K562 (cell line): ENCODE measurements around the gene GPR108. TPM values are rescaled to one million over a fixed set of nuclear protein-coding genes. Genes with fewer than 3 reads are reported as not detected.

Experiments used
- ARHGAP35 ChIP-seq: fragments of 450-650 bp; IDR thresholded peaks from 2 replicates; pipeline ENCODE4 v1.6.1; 2018; ENCODE audit not compliant: partially characterized antibody
- EHMT2 ChIP-seq: fragments of 450-650 bp; IDR thresholded peaks from 2 replicates; pipeline ENCODE4 v1.6.1; 2018; ENCODE audit warnings: antibody characterized with exemption
- ETV5 ChIP-seq: sonication (generic); formaldehyde crosslinking; IDR thresholded peaks from 2 replicates; pipeline ENCODE4 v1.4.0; 2020; ENCODE audit warnings: low read depth, mild to moderate bottlenecking, missing genetic modification reagents
- GTF2E2 ChIP-seq: fragments of 200-800 bp; sonication (Bioruptor generic); IDR thresholded peaks from 2 replicates; pipeline ENCODE4 v1.6.1; 2016; ENCODE audit warnings: missing genetic modification characterization, missing compliant biosample characterization
- HEY1 ChIP-seq: fragments of 250-450 bp; sonication (Bioruptor Pico); IDR thresholded peaks from 2 replicates; pipeline ENCODE4 v1.5.0; 2020; ENCODE audit warnings: mild to moderate bottlenecking, moderate library complexity, borderline replicate concordance
- HMG20B ChIP-seq: fragments of 250-450 bp; sonication (Bioruptor Pico); IDR thresholded peaks from 2 replicates; pipeline ENCODE4 v1.5.0; 2021; ENCODE audit warnings: mild to moderate bottlenecking
- KLF16 ChIP-seq: IDR thresholded peaks from 2 replicates; pipeline ENCODE4 v1.6.1; 2016; ENCODE audit warnings: antibody characterized with exemption
- NCOA6 ChIP-seq: fragments of 450-650 bp; IDR thresholded peaks from 2 replicates; pipeline ENCODE4 v1.6.1; 2017; ENCODE audit warnings: mild to moderate bottlenecking
- POLR2AphosphoS5 ChIP-seq: IDR thresholded peaks from 2 replicates; pipeline ENCODE4 v1.6.1; 2011; ENCODE audit warnings: mild to moderate bottlenecking, low read depth, low read length, moderate library complexity; ENCODE audit not compliant: control insufficient read depth, insufficient read depth
- ZNF165 ChIP-seq: fragments of 250-450 bp; sonication (Bioruptor Pico); IDR thresholded peaks from 2 replicates; pipeline ENCODE4 v1.4.0; 2020; ENCODE audit warnings: borderline replicate concordance
- ZNF274 ChIP-seq: IDR thresholded peaks from 2 replicates; pipeline ENCODE4 v1.6.1; 2011; ENCODE audit warnings: low read depth, mild to moderate bottlenecking, low read length, moderate library complexity, borderline replicate concordance
- ZNF79 ChIP-seq: fragments of 250-450 bp; sonication (Bioruptor Pico); IDR thresholded peaks from 2 replicates; pipeline ENCODE4 v1.4.0; 2020; ENCODE audit warnings: low read depth, mild to moderate bottlenecking, moderate library complexity
- polyA plus RNA-seq, 8 experiments: library from polyadenylated mRNA; depleted of rRNA in 4 of 8; stranded (reverse) in 5 of 8; unstranded in 3 of 8; fragments of >200 nt; fragmentation: Nextera tagmentation in 2 of 8; fragmentation: Illumina TruSeq in 1 of 8; extraction: Ambion mirVana in 2 of 8; extraction: Trizol in 1 of 8; gene quantifications; 2 replicates each; pipeline versions ENCODE4 v1.2.1 to v1.2.3, GENCODE V29; 2011 to 2014; ENCODE audit warnings: inconsistent platforms in 1 of 8, missing spikeins in 1 of 8
- total RNA-seq, 7 experiments: library from RNA; depleted of rRNA in 6 of 7; stranded (reverse); fragments of >200 nt in 6 of 7; fragmentation: Illumina TruSeq in 2 of 7; extraction: Trizol in 2 of 7; gene quantifications; 2 replicates each; pipeline versions ENCODE4 v1.2.1 to v1.2.3, GENCODE V29; 2011 to 2021; ENCODE audit warnings: low replicate concordance in 1 of 7
- TF ChIP-seq, protein P1 (sequence below), 2 experiments: fragments of 450-650 bp; conservative IDR thresholded peaks; 2 replicates each; pipeline ENCODE4 v1.6.1; 2017; ENCODE audit warnings: mild to moderate bottlenecking in 2 of 2, moderate library complexity in 2 of 2
- TF ChIP-seq, protein P2 (sequence below): fragments of 250-450 bp; sonication (Bioruptor Pico); IDR thresholded peaks from 2 replicates; pipeline ENCODE4 v1.8.0; 2022; ENCODE audit warnings: inconsistent platforms, mild to moderate bottlenecking, moderate library complexity, borderline replicate concordance
- TF ChIP-seq, protein P3 (sequence below), 2 experiments: fragments of 200-800 bp in 1 of 2; sonication (Bioruptor generic) in 1 of 2; sonication (generic) in 1 of 2; formaldehyde crosslinking in 1 of 2; IDR thresholded peaks in 1 of 2; conservative IDR thresholded peaks in 1 of 2; 2 replicates each; pipeline versions ENCODE4 v1.5.0 to v1.6.1; 2016 to 2020; ENCODE audit warnings: missing compliant biosample characterization in 1 of 2, missing genetic modification characterization in 1 of 2, missing genetic modification reagents in 1 of 2
- TF ChIP-seq, protein P4 (sequence below): sonication (generic); formaldehyde crosslinking; IDR thresholded peaks from 2 replicates; pipeline ENCODE4 v1.8.0; 2022; ENCODE audit warnings: missing genetic modification reagents, mild to moderate bottlenecking, borderline replicate concordance
- TF ChIP-seq, protein P5 (sequence below): fragments of 450-650 bp; IDR thresholded peaks from 2 replicates; pipeline ENCODE4 v1.6.1; 2017; ENCODE audit warnings: antibody characterized with exemption

The GPR108 gene
- total and polyA plus RNA-seq, 9 of the 15 experiments (the other 6 are each of a cell fraction or from before 2014, with no cell fraction given) = 2.4 to 33.2 (median 24.4) TPM

DNA sequence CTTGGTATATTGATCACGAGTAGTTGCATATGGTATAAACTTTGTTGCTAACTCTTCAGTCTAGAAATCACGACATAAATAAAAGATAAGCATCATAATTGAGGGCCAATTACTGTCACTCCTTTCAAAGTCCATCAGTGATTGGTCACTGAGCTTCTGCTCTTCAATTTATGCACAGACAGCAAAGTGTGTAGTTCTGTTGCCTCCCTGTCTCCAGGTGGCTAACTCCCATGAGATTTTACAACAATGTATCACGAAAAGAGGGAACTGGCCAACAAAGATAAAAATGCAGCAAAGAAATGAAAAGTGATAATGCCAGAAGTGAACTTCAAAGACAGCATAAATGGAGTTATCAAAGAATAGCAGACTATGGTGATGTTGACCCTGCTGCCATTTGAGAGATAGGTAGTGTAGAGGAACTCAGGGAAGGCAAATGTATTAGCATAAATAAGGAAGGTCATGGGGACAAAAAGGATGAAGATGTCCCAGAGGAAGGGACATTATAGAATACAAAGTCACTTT is 54.7 kb downstream of the GPR108 start (continued):
- TF ChIP-seq, protein P1, sequence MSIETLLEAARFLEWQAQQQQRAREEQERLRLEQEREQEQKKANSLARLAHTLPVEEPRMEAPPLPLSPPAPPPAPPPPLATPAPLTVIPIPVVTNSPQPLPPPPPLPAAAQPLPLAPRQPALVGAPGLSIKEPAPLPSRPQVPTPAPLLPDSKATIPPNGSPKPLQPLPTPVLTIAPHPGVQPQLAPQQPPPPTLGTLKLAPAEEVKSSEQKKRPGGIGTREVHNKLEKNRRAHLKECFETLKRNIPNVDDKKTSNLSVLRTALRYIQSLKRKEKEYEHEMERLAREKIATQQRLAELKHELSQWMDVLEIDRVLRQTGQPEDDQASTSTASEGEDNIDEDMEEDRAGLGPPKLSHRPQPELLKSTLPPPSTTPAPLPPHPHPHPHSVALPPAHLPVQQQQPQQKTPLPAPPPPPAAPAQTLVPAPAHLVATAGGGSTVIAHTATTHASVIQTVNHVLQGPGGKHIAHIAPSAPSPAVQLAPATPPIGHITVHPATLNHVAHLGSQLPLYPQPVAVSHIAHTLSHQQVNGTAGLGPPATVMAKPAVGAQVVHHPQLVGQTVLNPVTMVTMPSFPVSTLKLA (conservative IDR thresholded peaks at IDR 0.05) = peak in 1 of 2 experiments; percentile 58; a peak in 1 of 4 replicates
- TF ChIP-seq HMG20B (CRISPR knock-in tag) = no peak
- TF ChIP-seq POLR2AphosphoS5 = peak; percentile 65
- TF ChIP-seq EHMT2 = 0 out of 2 replicates have a peak, but pooled peaks have one; percentile 53
- TF ChIP-seq HEY1 (CRISPR knock-in tag) = no peak
- no peak for TF ChIP-seq ZNF79 (CRISPR knock-in tag)
- no peak for TF ChIP-seq ARHGAP35
- TF ChIP-seq, protein P2, sequence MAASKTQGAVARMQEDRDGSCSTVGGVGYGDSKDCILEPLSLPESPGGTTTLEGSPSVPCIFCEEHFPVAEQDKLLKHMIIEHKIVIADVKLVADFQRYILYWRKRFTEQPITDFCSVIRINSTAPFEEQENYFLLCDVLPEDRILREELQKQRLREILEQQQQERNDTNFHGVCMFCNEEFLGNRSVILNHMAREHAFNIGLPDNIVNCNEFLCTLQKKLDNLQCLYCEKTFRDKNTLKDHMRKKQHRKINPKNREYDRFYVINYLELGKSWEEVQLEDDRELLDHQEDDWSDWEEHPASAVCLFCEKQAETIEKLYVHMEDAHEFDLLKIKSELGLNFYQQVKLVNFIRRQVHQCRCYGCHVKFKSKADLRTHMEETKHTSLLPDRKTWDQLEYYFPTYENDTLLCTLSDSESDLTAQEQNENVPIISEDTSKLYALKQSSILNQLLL (CRISPR knock-in tag) = no peak
- TF ChIP-seq, protein P3, sequence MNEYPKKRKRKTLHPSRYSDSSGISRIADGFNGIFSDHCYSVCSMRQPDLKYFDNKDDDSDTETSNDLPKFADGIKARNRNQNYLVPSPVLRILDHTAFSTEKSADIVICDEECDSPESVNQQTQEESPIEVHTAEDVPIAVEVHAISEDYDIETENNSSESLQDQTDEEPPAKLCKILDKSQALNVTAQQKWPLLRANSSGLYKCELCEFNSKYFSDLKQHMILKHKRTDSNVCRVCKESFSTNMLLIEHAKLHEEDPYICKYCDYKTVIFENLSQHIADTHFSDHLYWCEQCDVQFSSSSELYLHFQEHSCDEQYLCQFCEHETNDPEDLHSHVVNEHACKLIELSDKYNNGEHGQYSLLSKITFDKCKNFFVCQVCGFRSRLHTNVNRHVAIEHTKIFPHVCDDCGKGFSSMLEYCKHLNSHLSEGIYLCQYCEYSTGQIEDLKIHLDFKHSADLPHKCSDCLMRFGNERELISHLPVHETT (CRISPR knock-in tag; conservative IDR thresholded peaks at IDR 0.05 in 1 of 2, IDR thresholded peaks at IDR 0.05 in 1 of 2) = no peak
- no peak for TF ChIP-seq ETV5 (CRISPR knock-in tag)
- peak; percentile 90 for TF ChIP-seq KLF16
- TF ChIP-seq, protein P4, sequence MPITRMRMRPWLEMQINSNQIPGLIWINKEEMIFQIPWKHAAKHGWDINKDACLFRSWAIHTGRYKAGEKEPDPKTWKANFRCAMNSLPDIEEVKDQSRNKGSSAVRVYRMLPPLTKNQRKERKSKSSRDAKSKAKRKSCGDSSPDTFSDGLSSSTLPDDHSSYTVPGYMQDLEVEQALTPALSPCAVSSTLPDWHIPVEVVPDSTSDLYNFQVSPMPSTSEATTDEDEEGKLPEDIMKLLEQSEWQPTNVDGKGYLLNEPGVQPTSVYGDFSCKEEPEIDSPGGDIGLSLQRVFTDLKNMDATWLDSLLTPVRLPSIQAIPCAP (CRISPR knock-in tag) = no peak
- TF ChIP-seq ZNF165 (CRISPR knock-in tag) = no peak
- TF ChIP-seq ZNF274 = 0 out of 2 replicates have a peak, but pooled peaks have one; percentile 36
- TF ChIP-seq NCOA6 = no peak
- TF ChIP-seq, protein P5, sequence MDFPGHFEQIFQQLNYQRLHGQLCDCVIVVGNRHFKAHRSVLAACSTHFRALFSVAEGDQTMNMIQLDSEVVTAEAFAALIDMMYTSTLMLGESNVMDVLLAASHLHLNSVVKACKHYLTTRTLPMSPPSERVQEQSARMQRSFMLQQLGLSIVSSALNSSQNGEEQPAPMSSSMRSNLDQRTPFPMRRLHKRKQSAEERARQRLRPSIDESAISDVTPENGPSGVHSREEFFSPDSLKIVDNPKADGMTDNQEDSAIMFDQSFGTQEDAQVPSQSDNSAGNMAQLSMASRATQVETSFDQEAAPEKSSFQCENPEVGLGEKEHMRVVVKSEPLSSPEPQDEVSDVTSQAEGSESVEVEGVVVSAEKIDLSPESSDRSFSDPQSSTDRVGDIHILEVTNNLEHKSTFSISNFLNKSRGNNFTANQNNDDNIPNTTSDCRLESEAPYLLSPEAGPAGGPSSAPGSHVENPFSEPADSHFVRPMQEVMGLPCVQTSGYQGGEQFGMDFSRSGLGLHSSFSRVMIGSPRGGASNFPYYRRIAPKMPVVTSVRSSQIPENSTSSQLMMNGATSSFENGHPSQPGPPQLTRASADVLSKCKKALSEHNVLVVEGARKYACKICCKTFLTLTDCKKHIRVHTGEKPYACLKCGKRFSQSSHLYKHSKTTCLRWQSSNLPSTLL = no peak
- no peak; the same call in 1 of the 2 replicates for TF ChIP-seq GTF2E2 (tag)
